Fibroblast of skin of right biceps (primary cell): ENCODE results near the gene OSR1.
"Not testable (repeated sequence)": the region's sequence is repeated elsewhere in the genome, so short reads cannot be mapped to it uniquely, and the experiment has no call there.

Source experiments
- DNase-seq: peaks from one replicate; pipeline ENCODE4 v3.0.0-alpha.2; 2013

Gene OSR1

DNA sequence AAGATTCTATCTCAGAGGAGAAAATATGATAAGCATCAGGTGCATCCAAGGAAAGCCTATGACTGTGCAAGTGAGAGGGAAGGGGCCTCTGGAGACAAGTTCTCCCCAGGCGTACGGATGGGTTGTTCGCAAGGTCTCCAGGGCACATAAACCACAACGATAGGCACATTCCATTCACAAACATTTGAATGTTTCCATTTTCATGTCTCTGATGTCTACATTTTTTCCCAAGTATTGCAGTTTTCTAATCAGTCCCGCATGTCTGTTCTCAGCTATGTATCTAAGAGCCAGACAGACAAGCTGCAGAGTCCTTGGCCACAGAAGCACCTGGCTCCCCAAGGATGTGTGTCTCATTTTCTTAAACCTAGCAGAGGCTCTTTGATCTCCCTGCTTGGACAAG, 28.0 kb downstream of the OSR1 start:
- no peak for DNase-seq

GRCh38 chr2:19329445-19329844, 29.0 kb downstream of the OSR1 start:
- no peak for DNase-seq

DNA sequence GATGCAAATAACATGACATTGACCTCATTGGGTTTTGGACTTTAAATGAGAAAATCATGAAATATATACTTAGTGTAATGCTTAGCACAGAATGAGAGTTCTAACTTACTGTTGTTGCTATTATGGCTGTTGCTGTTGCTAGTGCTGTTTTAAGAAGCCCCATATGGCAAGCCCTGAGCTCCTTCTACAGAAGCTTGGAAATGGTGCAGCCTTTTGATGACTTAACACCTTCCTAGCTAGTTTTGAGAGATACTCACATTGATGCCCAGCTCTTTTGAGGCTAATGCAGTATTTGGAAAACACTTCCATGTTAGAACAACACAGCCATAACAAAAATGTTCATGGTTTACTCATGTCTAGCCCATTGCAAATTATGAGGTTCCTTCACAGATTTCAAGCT, 30.9 kb downstream of the OSR1 start:
- DNase-seq: no peak

DNA sequence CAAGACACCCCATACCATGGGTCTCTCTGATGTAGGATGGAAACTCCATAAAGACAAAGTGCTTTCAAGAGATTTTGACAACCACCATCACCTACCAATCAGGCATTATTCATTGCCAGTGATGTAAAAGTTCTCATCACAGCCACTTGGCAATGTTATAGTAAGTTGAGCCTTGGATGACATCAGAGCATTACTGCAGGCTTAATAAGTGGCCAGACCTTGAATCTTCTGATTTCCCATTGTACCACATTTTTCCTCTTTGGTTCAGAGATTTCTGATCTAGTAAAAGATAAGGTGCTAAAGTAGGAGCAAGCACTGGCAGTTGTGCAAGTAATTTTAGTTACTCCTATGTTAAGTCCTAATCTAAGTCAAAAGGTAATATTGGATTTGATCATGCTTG, 36.5 kb downstream of the OSR1 start:
- DNase-seq: peak; percentile 16

DNA sequence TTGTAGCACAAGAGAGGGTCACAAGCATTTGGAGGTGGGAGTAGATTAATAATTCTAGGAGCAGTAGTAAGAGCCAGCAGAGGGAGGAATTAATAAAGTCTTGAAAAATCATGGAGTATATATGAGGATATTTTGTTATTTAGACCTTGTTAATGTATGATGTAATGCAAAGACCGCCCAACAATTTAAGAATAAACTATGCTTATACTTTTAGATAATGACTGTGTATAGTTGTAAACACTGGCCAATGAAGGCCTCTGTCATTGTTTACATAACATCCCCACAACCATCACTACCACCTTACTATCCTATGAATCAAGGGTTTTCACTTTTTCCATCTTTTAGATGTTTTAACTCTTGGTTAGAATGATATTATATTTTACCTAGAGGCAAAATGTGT, 37.6 kb downstream of the OSR1 start:
- DNase-seq: no peak

DNA sequence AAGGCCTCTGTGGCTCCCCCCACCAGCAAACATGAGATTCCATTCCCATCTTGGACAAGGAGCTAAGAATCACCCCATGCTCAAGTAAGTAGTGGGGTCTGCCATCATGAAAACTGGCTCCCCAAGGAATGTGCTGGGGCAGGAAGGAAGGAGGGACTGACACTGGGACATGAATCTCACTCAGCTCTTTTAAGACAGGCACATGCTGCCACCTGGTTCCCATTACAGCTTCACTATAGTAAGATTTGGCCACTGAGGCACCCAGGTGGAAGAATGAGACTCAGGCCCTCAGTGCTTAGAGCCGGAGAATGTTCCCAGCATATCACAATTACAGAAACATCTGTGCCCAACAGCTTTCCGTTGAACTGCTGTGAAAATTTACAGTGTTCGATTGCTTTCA, 38.7 kb downstream of the OSR1 start:
- DNase-seq: no peak

DNA sequence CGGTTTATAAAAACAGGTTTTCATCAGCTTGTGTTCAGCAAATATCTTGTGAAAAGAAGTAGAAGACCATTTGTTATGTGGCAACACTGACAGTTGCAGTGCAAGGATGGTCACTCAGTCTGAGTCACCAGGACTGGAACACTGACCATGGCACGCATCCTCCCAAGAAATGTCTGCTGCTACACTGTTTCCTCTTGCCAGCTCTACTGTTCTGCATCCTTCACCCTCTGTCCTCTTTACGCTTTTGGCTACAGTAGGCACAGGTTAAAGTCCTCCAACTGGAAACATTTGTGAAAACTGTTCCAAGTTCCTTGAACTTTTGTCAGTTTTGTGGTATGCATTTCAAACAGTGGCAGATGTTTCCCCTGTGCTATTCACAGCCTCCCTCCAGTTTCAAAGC, 39.4 kb downstream of the OSR1 start:
- DNase-seq: no peak

- no peak for DNase-seq
Observed at GRCh38 chr2:19313553-19313952, 44.9 kb downstream of the OSR1 start.

DNA sequence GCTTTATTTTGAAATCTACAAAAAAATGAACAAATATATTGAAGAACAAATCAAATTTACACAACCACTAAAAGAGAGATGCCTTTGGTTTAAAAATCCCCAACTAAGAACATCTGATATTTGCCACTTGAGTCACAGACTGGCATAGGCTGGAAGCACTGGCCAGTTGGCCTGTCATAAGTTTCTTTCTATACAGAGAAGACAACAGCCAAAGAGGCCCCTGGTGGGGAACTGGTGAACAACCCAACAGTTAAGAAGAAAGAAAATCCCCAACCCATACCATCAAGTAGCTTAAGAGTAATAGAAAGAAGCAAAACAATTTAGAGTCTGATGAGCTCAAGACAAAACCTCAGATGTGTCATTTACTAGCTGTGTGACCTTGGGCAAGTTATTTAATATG, 45.5 kb downstream of the OSR1 start:
- DNase-seq: peak; percentile 16

- not testable (repeated sequence) for DNase-seq
Observed at GRCh38 chr2:19306065-19306464, 52.4 kb downstream of the OSR1 start.

DNA sequence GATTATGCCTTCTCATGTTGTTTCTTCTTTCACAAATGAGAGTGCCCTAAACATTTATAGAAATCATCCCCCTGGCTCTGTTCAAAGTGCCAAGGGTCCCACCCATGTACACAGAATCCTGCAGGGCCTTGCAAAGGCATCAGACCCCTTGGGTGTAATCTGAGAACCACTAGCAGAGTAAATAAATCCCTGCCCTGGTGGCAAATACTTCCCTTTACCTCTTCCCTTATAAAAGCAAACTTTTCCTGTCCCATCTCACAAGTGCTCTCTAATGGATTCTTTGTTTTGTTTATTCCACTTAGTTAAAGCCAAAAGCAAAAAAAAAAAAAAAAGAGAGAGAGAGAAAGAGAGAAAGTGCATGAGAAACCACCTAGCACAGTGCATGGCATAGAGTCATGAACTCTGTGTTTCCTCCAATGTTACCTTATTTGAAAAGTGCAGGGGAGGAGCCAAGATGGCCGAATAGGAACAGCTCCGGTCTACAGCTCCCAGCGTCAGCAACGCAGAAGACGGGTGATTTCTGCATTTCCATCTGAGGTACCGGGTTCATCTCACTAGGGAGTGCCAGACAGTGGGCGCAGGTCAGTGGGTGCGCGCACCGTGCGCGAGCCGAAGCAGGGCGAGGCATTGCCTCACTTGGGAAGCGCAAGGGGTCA, 52.9 kb downstream of the OSR1 start:
- not testable (repeated sequence) for DNase-seq

DNA sequence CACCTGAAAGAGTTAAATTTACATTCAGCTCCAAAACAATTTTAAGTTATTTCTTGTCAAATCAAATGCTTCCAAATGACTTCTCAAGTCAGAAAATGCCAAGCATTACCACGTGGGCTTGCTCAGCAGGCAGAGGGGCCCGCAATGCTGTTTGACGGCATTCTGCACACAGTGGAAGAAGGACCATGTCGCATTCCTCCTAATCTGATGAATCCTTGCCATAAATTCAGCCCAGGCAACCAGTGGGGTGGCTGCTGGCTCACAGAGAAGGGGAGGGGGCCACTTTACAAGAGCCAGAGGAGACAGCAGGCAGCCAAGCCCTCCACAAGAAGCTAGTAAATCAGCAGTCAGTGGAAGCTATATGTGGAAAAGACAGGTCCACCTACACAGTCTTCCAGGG, 56.7 kb downstream of the OSR1 start:
- no peak for DNase-seq
